NB4 (cell line): Measurements from ENCODE around the gene MYO16.

ENCODE experiments used
- MYC ChIP-seq: IDR thresholded peaks from 2 replicates; pipeline ENCODE4 v1.6.1; 2011; ENCODE audit warnings: low read depth, low read length
- POLR2A ChIP-seq: IDR thresholded peaks from 2 replicates; pipeline ENCODE4 v1.6.1; 2011; ENCODE audit warnings: mild to moderate bottlenecking; ENCODE audit not compliant: insufficient read length; ENCODE audit errors: extremely low read depth
- TF ChIP-seq, protein P1 (sequence below): IDR thresholded peaks from one replicate; pipeline ENCODE4 v1.5.1; 2012; ENCODE audit warnings: low read depth, low read length

DNA sequence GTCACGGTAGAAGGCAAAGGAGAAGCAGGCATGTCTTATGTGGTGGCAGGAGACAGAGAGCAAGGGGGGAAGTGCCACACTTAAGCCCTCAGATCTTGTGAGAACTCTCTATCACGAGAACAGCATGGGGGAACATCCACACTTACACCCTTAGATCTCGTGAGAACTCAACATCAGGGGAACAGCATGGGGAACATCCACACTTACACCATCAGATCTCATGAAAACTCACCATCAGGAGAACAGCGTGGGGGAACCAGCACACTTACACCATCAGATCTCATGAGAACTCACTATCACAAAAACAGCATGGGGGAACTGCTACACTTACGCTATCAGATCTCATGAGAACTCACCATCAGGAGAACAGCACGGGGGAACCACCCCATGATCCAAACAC, 445.0 kb downstream of the MYO16 start:
- TF ChIP-seq, protein P1, sequence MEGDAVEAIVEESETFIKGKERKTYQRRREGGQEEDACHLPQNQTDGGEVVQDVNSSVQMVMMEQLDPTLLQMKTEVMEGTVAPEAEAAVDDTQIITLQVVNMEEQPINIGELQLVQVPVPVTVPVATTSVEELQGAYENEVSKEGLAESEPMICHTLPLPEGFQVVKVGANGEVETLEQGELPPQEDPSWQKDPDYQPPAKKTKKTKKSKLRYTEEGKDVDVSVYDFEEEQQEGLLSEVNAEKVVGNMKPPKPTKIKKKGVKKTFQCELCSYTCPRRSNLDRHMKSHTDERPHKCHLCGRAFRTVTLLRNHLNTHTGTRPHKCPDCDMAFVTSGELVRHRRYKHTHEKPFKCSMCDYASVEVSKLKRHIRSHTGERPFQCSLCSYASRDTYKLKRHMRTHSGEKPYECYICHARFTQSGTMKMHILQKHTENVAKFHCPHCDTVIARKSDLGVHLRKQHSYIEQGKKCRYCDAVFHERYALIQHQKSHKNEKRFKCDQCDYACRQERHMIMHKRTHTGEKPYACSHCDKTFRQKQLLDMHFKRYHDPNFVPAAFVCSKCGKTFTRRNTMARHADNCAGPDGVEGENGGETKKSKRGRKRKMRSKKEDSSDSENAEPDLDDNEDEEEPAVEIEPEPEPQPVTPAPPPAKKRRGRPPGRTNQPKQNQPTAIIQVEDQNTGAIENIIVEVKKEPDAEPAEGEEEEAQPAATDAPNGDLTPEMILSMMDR = no peak
- TF ChIP-seq POLR2A = no peak
- TF ChIP-seq MYC = no peak
